H9 (cell line): ENCODE measurements around the gene IGFLR1. TPM values are rescaled to one million over a fixed set of nuclear protein-coding genes. Genes with fewer than 3 reads are reported as not detected.

ENCODE experiments used
- DNase-seq: peaks from one replicate; pipeline ENCODE4 v3.0.0-alpha.2; 2017
- H2AFZ ChIP-seq: one replicate; pipeline ENCODE4 v1.6.1; 2013; ENCODE audit warnings: mild to moderate bottlenecking, low read length, control low read depth, moderate library complexity
- H2AK5ac ChIP-seq: 2 replicates; pipeline ENCODE4 v1.6.1; 2013; ENCODE audit warnings: low read length, control low read depth, mixed read lengths; ENCODE audit not compliant: insufficient read length
- H2BK120ac ChIP-seq: one replicate; pipeline ENCODE4 v1.6.1; 2013; ENCODE audit warnings: low read depth, mild to moderate bottlenecking, low read length, control low read depth, inconsistent platforms; ENCODE audit not compliant: poor library complexity, severe bottlenecking
- H2BK12ac ChIP-seq: 2 replicates; pipeline ENCODE4 v1.6.1; 2013; ENCODE audit warnings: low read length, control low read depth, mixed read lengths, low read depth; ENCODE audit not compliant: insufficient read length
- H2BK15ac ChIP-seq: 2 replicates; pipeline ENCODE4 v1.6.1; 2013; ENCODE audit warnings: low read depth, low read length, control low read depth
- H2BK20ac ChIP-seq: one replicate; pipeline ENCODE4 v1.6.1; 2013; ENCODE audit warnings: low read depth, mild to moderate bottlenecking, low read length, control low read depth, inconsistent platforms; ENCODE audit not compliant: poor library complexity, severe bottlenecking
- H2BK5ac ChIP-seq: 2 replicates; pipeline ENCODE4 v1.6.1; 2013; ENCODE audit warnings: low read length, control low read depth, mixed read lengths; ENCODE audit not compliant: insufficient read length
- H3K14ac ChIP-seq: 2 replicates; pipeline ENCODE4 v1.6.1; 2013; ENCODE audit warnings: low read length, control low read depth; ENCODE audit not compliant: insufficient read depth
- H3K18ac ChIP-seq: 2 replicates; pipeline ENCODE4 v1.6.1; 2013; ENCODE audit warnings: low read depth, mild to moderate bottlenecking, mixed read lengths, low read length, control low read depth; ENCODE audit not compliant: insufficient read length
- H3K23ac ChIP-seq: 2 replicates; pipeline ENCODE4 v1.6.1; 2013; ENCODE audit warnings: low read length, control low read depth, mixed read lengths, low read depth; ENCODE audit not compliant: insufficient read length
- H3K23me2 ChIP-seq: 2 replicates; pipeline ENCODE4 v1.6.1; 2013; ENCODE audit warnings: low read depth, mild to moderate bottlenecking, mixed read lengths, low read length, control low read depth; ENCODE audit not compliant: insufficient read length, poor library complexity, severe bottlenecking
- H3K27ac ChIP-seq: 2 replicates; pipeline ENCODE4 v1.5.1; 2013; ENCODE audit warnings: low read length, control low read depth, mixed read lengths, low read depth; ENCODE audit not compliant: insufficient read length
- H3K27me3 ChIP-seq: 2 replicates; pipeline ENCODE4 v1.6.1; 2013; ENCODE audit warnings: low read length, control low read depth, inconsistent platforms; ENCODE audit not compliant: insufficient read depth
- H3K4ac ChIP-seq: 2 replicates; pipeline ENCODE4 v1.6.1; 2013; ENCODE audit warnings: low read depth, mild to moderate bottlenecking, control low read depth, inconsistent platforms, low read length, moderate library complexity
- H3K4me1 ChIP-seq: 2 replicates; pipeline ENCODE4 v1.6.1; 2013; ENCODE audit warnings: low read length, control low read depth, inconsistent platforms; ENCODE audit not compliant: insufficient read depth
- H3K4me2 ChIP-seq: 2 replicates; pipeline ENCODE4 v1.6.1; 2013; ENCODE audit warnings: low read length, control low read depth, mixed read lengths; ENCODE audit not compliant: insufficient read length, insufficient read depth
- H3K56ac ChIP-seq: 2 replicates; pipeline ENCODE4 v1.6.1; 2013; ENCODE audit warnings: low read depth, mild to moderate bottlenecking, mixed read lengths, low read length, control low read depth; ENCODE audit not compliant: insufficient read length
- H3K79me1 ChIP-seq: 2 replicates; pipeline ENCODE4 v1.6.1; 2013; ENCODE audit warnings: low read depth, mild to moderate bottlenecking, moderate library complexity, low read length, control low read depth, inconsistent platforms; ENCODE audit not compliant: insufficient read depth, poor library complexity, severe bottlenecking
- H3K79me2 ChIP-seq: 2 replicates; pipeline ENCODE4 v1.6.1; 2013; ENCODE audit warnings: low read length, control low read depth, inconsistent platforms; ENCODE audit not compliant: insufficient read depth
- H3K9ac ChIP-seq: 2 replicates; pipeline ENCODE4 v1.6.1; 2013; ENCODE audit warnings: low read length, control low read depth, mixed read lengths; ENCODE audit not compliant: insufficient read length; ENCODE audit errors: extremely low read depth
- H3K9me3 ChIP-seq: one replicate; pipeline ENCODE4 v1.6.1; 2013; ENCODE audit warnings: low read depth, low read length, inconsistent platforms; ENCODE audit not compliant: control insufficient read depth
- H3T11ph ChIP-seq: one replicate; pipeline ENCODE4 v1.6.1; 2013; ENCODE audit warnings: mild to moderate bottlenecking, low read length, control low read depth, inconsistent platforms
- H4K20me1 ChIP-seq: one replicate; pipeline ENCODE4 v1.6.1; 2013; ENCODE audit not compliant: control insufficient read depth, insufficient read length, insufficient read depth
- H4K5ac ChIP-seq: 2 replicates; pipeline ENCODE4 v1.6.1; 2013; ENCODE audit warnings: low read depth, mild to moderate bottlenecking, mixed read lengths, low read length, control low read depth; ENCODE audit not compliant: insufficient read length
- H4K8ac ChIP-seq: replicated peaks from 2 replicates; pipeline ENCODE4 v1.6.1; 2013; ENCODE audit warnings: low read length, control low read depth, mixed read lengths, low read depth; ENCODE audit not compliant: insufficient read length
- H4K91ac ChIP-seq: 2 replicates; pipeline ENCODE4 v1.6.1; 2013; ENCODE audit warnings: low read depth, mild to moderate bottlenecking, moderate library complexity, mixed read lengths, low read length, control low read depth; ENCODE audit not compliant: insufficient read length
- H3K27ac Mint-ChIP-seq, 3 experiments: 2 replicates in 2 of 3; 3 replicates in 1 of 3; pipeline ENCODE4 v1.8.0; 2020 to 2021; ENCODE audit warnings: mixed read lengths in 3 of 3, mild to moderate bottlenecking in 1 of 3, moderate library complexity in 1 of 3
- H3K27me3 Mint-ChIP-seq: 2 replicates; pipeline ENCODE4 v1.8.0; 2021; ENCODE audit warnings: low read depth, mild to moderate bottlenecking, moderate library complexity, mixed read lengths
- H3K36me3 Mint-ChIP-seq, 3 experiments: 2 replicates in 2 of 3; 3 replicates in 1 of 3; pipeline ENCODE4 v1.8.0; 2020 to 2021; ENCODE audit warnings: low read depth in 3 of 3, mixed read lengths in 3 of 3; ENCODE audit not compliant: insufficient read depth in 1 of 3
- H3K4me1 Mint-ChIP-seq, 2 experiments: 2 replicates each; pipeline ENCODE4 v1.8.0; 2020; ENCODE audit warnings: mixed read lengths in 2 of 2
- H3K4me3 Mint-ChIP-seq, 2 experiments: 2 replicates in 1 of 2; 3 replicates in 1 of 2; pipeline ENCODE4 v1.8.0; 2020 to 2021; ENCODE audit warnings: mild to moderate bottlenecking in 2 of 2, mixed read lengths in 2 of 2, moderate library complexity in 1 of 2
- H3K9me3 Mint-ChIP-seq, 2 experiments: 2 replicates in 1 of 2; 3 replicates in 1 of 2; pipeline ENCODE4 v1.8.0; 2020; ENCODE audit warnings: mild to moderate bottlenecking in 2 of 2, mixed read lengths in 2 of 2, moderate library complexity in 1 of 2
- CTCF ChIP-seq: fragments of 200-600 bp; sonication (generic); conservative IDR thresholded peaks from 3 replicates; pipeline ENCODE4 v1.8.0; 2021; ENCODE audit warnings: antibody characterized with exemption, mild to moderate bottlenecking
- WGBS: extraction: QIAGEN DNeasy Blood & Tissue Kit; methylation state at CpG from one replicate; pipeline ENCODE4 v1.1.7; 2013; ENCODE audit warnings: missing lambda C conversion rate, low lambda C conversion rate, mixed read lengths; ENCODE audit not compliant: insufficient read length; ENCODE audit errors: extremely low coverage; 5-methylcytosine and 5-hydroxymethylcytosine counted together
- total RNA-seq: library from RNA; stranded (reverse); gene quantifications from 2 replicates; pipeline ENCODE4 v1.2.1, GENCODE V29; 2021

The IGFLR1 gene
- total RNA-seq, 1 experiment from 2014 or later, result 2.9 TPM

DNA sequence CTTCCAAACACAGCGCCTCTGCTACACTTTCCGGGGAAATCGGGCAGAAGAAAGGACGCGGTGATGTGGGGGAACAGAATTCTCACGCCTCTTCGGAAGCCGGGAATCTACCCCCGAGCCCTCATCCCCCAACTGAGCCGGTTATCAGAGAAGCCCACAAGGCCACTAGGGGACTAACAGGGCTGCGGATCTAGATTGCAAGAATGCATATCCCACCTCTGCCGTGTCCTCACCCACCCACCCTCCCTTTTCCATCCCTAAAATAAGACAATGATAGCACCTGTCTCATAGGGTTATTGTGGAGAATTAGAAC, 1.1 kb downstream of the IGFLR1 start:
- Histone ChIP-seq H3K4me2 (peak overlapping the region; percentile 58), H3K27ac (no peak overlapping the region), H2BK15ac (no peak overlapping the region), H3K56ac (no peak overlapping the region), H3K9ac (peak overlapping the region; percentile 11), H3T11ph (no peak overlapping the region), H2AFZ (no peak overlapping the region), H3K18ac (no peak overlapping the region), H4K5ac (no peak overlapping the region), H2BK20ac (no peak overlapping the region), H3K23ac (no peak overlapping the region), H3K4ac (no peak overlapping the region), H2BK5ac (no peak overlapping the region), H4K8ac (no peak overlapping the region), H4K20me1 (no peaks in the 10 kb centered on the region), H2BK120ac (no peak overlapping the region), H3K23me2 (peaks cover 17% of the 10 kb centered on the region), H3K4me1 (peaks cover 1% of the 10 kb centered on the region; the same call in 1 of the 2 replicates), H3K14ac (peak overlapping the region; percentile 25; the same call in 1 of the 2 replicates), H3K79me2 (no peaks in the 10 kb centered on the region), H2AK5ac (no peak overlapping the region), H4K91ac (no peak overlapping the region), H3K9me3 (no peaks in the 10 kb centered on the region), H3K27me3 (no peaks in the 10 kb centered on the region), H2BK12ac (no peak overlapping the region), H3K79me1 (no peaks in the 10 kb centered on the region)
- H3K27me3 Mint-ChIP-seq, result no peaks in the 10 kb centered on the region
- WGBS, result no CpG with 5 or more reads among the region's 12 CpGs
- H3K27ac Mint-ChIP-seq, result peak overlapping the region; percentile 93 to 99 (median 97)
- no peaks in the 10 kb centered on the region for H3K9me3 Mint-ChIP-seq
- no peak for DNase-seq
- peak overlapping the region; percentile 71 to 90 for H3K4me3 Mint-ChIP-seq
- H3K4me1 Mint-ChIP-seq, result peaks cover 16 to 26% of the 10 kb centered on the region in 2 experiments
- peaks cover 23 to 36% (median 28%) of the 10 kb centered on the region in 3 experiments; a peak in 6 of 7 replicates for H3K36me3 Mint-ChIP-seq
- peak; percentile 57; the same call in 2 of the 3 replicates for TF ChIP-seq CTCF
